SJCRH30 (cell line): ENCODE measurements around the gene TIGD1. TPM values are rescaled to one million over a fixed set of nuclear protein-coding genes. Genes with fewer than 3 reads are reported as not detected.

Experiments used
- DNase-seq, 2 experiments: peaks; one replicate each; pipeline ENCODE4 v3.0.0-alpha.2; 2015 to 2020
- H3K27ac ChIP-seq: fragments of 250-450 bp; sonication (Bioruptor Pico); 2 replicates; pipeline ENCODE4 v1.5.1; 2020; ENCODE audit warnings: mild to moderate bottlenecking, moderate library complexity
- H3K27me3 ChIP-seq: fragments of 250-450 bp; sonication (Bioruptor Pico); 2 replicates; pipeline ENCODE4 v1.5.1; 2020; ENCODE audit warnings: mild to moderate bottlenecking, moderate library complexity
- H3K36me3 ChIP-seq: fragments of 250-450 bp; sonication (Bioruptor Pico); 2 replicates; pipeline ENCODE4 v1.5.1; 2020; ENCODE audit warnings: mild to moderate bottlenecking, moderate library complexity
- H3K4me1 ChIP-seq: fragments of 250-450 bp; sonication (Bioruptor Pico); 2 replicates; pipeline ENCODE4 v1.5.1; 2020; ENCODE audit warnings: mild to moderate bottlenecking, moderate library complexity
- H3K4me3 ChIP-seq: fragments of 250-450 bp; sonication (Bioruptor Pico); 2 replicates; pipeline ENCODE4 v1.5.1; 2020; ENCODE audit warnings: mild to moderate bottlenecking, moderate library complexity
- H3K9me3 ChIP-seq: fragments of 250-450 bp; sonication (Bioruptor Pico); replicated peaks from 2 replicates; pipeline ENCODE4 v1.5.1; 2020; ENCODE audit warnings: mild to moderate bottlenecking, moderate library complexity
- total RNA-seq: library from RNA; depleted of rRNA; stranded (reverse); fragments of >200 nt; shearing (Covaris generic); gene quantifications from 2 replicates; pipeline ENCODE4 v1.2.3, GENCODE V29; 2014

The TIGD1 gene
- total RNA-seq, 1 experiment from 2014 or later, result 13.5 TPM

DNA sequence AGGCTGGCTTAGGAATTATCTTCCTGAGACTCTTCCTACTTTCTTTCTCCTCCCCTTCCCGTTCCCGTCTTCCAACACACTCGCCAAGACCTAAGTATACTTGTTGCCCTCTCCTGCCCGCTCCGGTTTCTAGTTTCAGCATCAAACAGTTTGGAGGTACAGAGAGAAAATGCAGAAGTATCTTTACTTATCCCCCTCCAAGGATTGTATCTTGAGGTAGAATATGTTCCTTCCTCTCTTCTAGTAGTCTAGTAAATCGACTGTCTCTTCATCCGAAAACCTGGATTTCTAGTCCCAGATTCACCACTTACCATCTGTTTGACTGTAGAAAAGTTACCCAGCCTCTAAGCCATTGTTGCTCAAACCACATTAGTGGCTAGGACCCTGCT, 887 bp upstream of the TIGD1 start:
- DNase-seq, result no peak
- peak overlapping the region; percentile 86 for H3K4me3 ChIP-seq
- H3K27me3 ChIP-seq, result no peaks in the 10 kb centered on the region
- no peaks in the 10 kb centered on the region for H3K9me3 ChIP-seq
- H3K36me3 ChIP-seq, result peaks cover 29% of the 10 kb centered on the region
- 0 out of 2 replicates have a peak, but pooled peaks cover 3% of the 10 kb centered on the region for H3K4me1 ChIP-seq
- H3K27ac ChIP-seq, result peak overlapping the region; percentile 94

DNA sequence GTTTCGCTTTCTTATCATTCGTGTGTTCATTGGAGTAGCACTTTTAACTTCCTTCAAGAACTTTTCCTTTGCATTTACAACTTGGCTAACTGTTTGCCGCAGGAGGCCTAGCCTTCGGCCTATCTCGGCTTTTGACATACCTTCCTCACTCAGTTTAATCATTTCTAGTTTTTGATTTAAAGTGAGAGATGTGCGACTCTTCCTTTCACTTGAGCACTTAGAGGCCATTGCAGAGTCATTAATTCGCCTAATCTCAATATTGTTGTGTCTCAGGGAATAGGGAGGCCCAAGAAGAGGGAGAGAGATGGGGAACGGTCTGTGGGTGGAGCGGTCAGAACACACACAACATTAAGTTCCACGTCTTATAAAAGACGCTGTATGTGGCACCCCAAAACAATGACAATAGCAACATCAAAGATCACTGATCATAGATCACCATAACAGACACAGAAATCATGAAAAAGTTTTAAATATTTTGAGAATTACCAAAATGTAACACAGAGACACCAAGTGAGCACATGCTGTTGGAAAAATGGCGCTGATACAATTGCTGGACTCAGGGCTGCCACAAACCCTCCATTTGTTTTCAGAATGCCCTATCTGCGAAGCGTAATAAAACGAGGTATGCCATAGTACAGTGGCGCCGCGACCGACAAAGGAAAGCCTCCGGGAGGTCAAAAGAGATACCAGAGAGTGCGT, 553 bp downstream of the TIGD1 start:
- 0 out of 2 replicates have a peak, but pooled peaks cover 3% of the 10 kb centered on the region for H3K4me1 ChIP-seq
- peak overlapping the region; percentile 86 for H3K4me3 ChIP-seq
- peak overlapping the region; percentile 94 for H3K27ac ChIP-seq
- no peak for DNase-seq
- no peaks in the 10 kb centered on the region for H3K27me3 ChIP-seq
- H3K36me3 ChIP-seq, result peaks cover 31% of the 10 kb centered on the region
- H3K9me3 ChIP-seq, result no peaks in the 10 kb centered on the region

DNA sequence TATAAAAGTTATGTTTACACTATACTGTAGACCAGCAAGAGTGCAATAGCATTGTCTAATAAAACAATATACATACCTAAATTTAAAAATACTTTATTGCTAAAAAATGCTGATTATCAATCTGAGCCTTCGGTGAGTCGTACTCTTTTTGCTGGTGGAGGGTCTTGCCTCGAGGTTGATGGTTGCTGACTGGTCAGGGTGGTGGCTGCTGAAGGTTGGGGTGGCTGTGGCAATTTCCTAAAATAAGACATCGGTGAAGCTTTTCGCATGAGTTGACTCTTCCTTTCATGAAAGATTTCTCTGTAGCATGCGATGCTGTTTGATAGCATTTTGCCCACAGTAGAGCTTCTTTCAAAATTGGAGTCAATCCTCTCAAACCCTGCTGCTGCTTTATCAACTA, 2.4 kb downstream of the TIGD1 start:
- H3K36me3 ChIP-seq, result peaks cover 47% of the 10 kb centered on the region
- DNase-seq, result no peak

DNA sequence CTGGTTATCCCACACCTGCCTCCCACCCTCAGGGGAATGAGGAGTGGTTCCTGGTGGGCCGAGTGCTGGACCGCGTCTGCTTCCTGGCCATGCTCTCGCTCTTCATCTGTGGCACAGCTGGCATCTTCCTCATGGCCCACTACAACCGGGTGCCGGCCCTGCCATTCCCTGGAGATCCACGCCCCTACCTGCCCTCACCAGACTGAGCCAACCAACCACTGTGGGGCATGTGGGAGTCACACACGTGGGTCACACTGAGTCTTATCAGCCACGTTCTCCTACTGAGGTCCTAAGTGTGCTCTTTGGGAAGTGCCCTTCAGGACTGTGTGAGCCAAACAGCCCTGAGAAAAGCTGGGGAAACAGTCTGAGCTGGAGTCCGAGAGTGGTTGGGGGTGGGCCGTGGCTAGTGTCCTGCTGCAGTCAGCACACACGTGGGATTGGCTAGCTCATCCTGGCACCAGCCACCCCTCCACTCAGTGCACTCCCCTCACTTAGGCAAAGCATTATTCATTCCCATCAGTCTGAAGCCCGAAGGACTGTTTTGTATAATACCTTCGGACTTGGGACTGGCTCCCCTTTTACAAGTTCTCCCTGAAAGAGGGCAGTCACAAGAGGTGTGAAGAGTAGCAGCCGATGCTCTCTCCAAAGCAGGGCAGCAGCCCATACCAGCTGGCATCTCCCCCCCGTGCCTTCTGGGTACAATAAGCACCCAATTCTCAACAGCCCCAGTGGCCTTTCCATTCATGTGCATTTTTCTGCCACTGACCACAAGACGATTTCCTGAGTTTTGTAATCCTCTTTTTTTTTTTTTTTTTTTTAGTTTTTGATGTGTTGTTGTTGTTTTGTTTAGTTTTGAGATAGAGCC, 4.6 kb downstream of the TIGD1 start:
- Histone ChIP-seq H3K4me1 (no peaks in the 10 kb centered on the region), H3K27ac (no peak overlapping the region), H3K27me3 (no peaks in the 10 kb centered on the region), H3K9me3 (no peaks in the 10 kb centered on the region), H3K36me3 (peaks cover 53% of the 10 kb centered on the region), H3K4me3 (no peak overlapping the region)
- no peak for DNase-seq

More for the DNA sequence above, 2.4 kb downstream of the TIGD1 start:
- no peaks in the 10 kb centered on the region for H3K27me3 ChIP-seq
- H3K4me3 ChIP-seq, result no peak overlapping the region
- H3K27ac ChIP-seq, result no peak overlapping the region
- 0 out of 2 replicates have a peak, but pooled peaks cover 3% of the 10 kb centered on the region for H3K4me1 ChIP-seq
- H3K9me3 ChIP-seq, result no peaks in the 10 kb centered on the region

DNA sequence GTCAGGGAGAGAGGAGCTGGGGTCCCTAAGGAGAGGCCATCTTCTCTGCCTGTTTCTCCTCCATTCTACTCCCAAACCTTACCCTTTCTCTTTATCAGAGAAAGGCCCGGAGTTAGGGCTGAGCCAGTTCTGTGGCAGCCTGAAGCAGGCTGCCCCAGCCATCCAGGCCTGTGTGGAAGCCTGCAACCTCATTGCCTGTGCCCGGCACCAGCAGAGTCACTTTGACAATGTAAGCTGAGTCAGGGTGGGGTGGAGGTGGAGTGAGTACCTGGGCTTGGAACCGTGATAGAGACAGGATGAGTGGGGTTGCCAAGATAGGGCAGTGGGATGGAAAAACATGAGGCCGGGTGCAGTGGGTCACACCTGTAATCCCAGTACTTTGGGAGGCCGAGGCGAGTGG, 5.7 kb downstream of the TIGD1 start:
- H3K27ac ChIP-seq, result no peak overlapping the region
- no peaks in the 10 kb centered on the region for H3K9me3 ChIP-seq
- peaks cover 53% of the 10 kb centered on the region for H3K36me3 ChIP-seq
- H3K4me1 ChIP-seq, result no peaks in the 10 kb centered on the region
- no peak for DNase-seq
- H3K4me3 ChIP-seq, result no peak overlapping the region
- H3K27me3 ChIP-seq, result no peaks in the 10 kb centered on the region

DNA sequence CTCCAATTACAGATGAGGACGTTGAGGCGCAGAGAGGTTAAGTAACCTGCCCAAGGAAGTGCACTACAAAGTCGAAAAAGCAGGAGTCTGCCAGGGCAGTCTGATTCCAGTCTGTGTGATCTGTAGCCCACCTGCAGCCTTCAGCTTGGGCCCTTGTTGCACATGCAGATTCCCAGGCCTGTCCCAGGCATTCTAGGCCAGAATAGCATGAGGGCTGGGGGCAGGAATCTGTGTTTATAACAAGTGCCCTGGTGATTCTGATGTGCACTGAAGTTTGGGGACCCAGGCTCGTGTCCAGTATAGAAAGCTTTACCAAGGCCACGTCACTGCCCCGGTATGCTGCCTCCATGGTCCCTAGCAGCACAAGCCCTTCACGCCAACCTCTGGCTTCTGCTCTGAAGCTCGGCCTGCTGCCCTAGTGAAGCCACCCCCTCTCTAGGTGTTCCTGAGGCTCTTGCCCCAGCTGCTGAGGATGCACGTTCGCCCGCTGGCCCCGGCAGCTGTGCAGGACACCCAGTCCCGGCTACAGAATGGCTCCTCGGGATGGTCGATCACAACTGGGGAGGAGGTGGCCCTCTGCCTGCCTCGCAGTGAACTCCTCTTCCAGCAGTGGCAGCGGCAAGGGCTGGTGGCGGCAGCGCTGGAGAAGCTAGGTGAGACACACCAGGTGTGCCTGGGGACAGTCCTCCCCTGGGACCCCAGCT, 6.3 kb downstream of the TIGD1 start:
- no peak for DNase-seq
- no peak overlapping the region for H3K27ac ChIP-seq
- peaks cover 2% of the 10 kb centered on the region for H3K4me1 ChIP-seq
- H3K27me3 ChIP-seq, result no peaks in the 10 kb centered on the region
- no peak overlapping the region for H3K4me3 ChIP-seq
- H3K9me3 ChIP-seq, result no peaks in the 10 kb centered on the region
- H3K36me3 ChIP-seq, result peaks cover 53% of the 10 kb centered on the region

DNA sequence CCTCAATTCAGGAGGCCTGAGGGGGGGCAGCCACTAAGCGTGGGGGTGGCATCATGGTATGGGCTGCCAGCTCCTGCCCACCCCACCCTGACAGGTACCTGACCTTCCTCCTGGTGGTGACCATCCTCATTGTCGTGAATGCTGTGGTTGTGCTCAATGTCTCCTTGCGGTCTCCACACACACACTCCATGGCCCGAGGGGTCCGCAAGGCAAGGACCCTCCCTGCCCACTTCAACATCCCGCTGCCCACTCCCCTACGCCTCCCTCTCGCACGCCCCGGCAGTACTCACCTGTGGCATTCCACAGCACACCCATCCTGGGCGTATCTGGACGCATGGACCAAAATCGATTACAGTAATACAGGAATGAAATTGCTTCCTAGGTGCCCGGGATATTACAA, 6.9 kb downstream of the TIGD1 start:
- Histone ChIP-seq H3K27ac (no peak overlapping the region), H3K9me3 (no peaks in the 10 kb centered on the region), H3K4me1 (peaks cover 7% of the 10 kb centered on the region), H3K4me3 (no peak overlapping the region), H3K27me3 (no peaks in the 10 kb centered on the region), H3K36me3 (peaks cover 52% of the 10 kb centered on the region)
- DNase-seq, result no peak

DNA sequence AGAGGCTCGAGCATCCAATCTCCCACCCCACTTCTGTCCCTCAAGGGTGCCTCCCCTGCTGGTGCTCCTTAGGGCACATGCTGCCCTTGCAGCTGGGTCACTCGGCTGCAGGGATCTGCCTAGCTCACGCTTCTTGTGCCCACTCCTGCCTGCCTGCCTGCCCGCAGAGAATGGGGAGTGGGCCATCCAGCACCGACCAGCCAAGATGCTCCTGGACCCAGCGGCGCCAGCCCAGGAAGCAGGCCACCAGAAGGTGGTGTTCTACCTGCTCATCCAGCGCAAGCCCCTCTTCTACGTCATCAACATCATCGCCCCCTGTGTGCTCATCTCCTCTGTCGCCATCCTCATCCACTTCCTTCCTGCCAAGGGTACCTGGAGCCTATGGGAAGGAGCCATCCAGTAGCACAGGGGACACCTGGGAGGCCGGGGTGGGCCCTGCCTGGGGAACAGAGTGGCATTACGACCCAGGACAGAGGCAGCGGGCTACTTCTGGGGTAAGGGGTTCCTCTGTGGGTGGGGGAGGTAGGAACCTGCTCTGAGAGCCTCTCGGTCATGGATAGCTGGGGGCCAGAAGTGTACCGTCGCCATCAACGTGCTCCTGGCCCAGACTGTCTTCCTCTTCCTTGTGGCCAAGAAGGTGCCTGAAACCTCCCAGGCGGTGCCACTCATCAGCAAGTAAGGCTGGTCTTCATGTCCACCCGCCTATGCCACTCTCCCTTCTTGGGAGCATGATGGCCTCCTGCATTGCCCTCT, 7.5 kb downstream of the TIGD1 start:
- peaks cover 50% of the 10 kb centered on the region for H3K36me3 ChIP-seq
- H3K27me3 ChIP-seq, result no peaks in the 10 kb centered on the region
- H3K4me1 ChIP-seq, result peaks cover 13% of the 10 kb centered on the region
- no peak for DNase-seq
- H3K4me3 ChIP-seq, result no peak overlapping the region
- no peak overlapping the region for H3K27ac ChIP-seq
- no peaks in the 10 kb centered on the region for H3K9me3 ChIP-seq

DNA sequence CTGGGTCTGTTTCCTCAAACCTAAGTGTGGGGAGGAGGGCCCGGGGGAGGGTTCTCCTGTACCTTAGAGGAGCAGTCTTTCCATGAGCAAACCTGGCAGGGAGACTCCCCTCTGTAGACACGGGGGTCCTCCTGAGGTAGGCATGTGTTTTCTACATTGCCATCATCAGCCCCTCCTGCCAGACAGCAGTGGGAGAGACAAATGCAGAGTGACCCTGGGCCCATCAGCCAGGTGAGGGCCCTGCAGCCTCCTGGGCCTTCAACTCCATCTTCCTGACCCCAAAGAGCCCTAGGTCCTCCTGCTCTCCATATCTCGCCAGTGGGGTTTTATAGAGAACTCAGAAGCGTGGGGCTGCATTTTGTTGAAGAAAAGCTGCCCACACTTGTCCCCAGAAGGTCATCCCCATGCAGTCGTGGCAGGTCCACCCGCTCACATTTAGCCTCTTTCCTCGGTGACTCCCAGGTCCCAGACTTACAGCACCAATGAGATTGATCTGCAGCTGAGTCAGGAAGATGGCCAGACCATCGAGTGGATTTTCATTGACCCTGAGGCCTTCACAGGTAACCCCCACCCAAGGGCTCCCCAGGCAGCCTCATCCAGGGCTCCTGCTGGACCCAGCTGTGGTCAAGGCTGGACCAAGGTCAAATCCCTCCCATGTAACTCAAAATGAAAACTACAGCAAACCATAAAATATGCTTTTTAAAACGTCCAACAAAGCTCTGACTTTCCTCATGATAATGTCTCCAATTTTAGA, 8.2 kb downstream of the TIGD1 start:
- no peak overlapping the region for H3K27ac ChIP-seq
- H3K4me3 ChIP-seq, result no peak overlapping the region
- H3K27me3 ChIP-seq, result no peaks in the 10 kb centered on the region
- H3K36me3 ChIP-seq, result peaks cover 43% of the 10 kb centered on the region
- DNase-seq, result no peak
- H3K9me3 ChIP-seq, result no peaks in the 10 kb centered on the region
- H3K4me1 ChIP-seq, result peaks cover 20% of the 10 kb centered on the region

DNA sequence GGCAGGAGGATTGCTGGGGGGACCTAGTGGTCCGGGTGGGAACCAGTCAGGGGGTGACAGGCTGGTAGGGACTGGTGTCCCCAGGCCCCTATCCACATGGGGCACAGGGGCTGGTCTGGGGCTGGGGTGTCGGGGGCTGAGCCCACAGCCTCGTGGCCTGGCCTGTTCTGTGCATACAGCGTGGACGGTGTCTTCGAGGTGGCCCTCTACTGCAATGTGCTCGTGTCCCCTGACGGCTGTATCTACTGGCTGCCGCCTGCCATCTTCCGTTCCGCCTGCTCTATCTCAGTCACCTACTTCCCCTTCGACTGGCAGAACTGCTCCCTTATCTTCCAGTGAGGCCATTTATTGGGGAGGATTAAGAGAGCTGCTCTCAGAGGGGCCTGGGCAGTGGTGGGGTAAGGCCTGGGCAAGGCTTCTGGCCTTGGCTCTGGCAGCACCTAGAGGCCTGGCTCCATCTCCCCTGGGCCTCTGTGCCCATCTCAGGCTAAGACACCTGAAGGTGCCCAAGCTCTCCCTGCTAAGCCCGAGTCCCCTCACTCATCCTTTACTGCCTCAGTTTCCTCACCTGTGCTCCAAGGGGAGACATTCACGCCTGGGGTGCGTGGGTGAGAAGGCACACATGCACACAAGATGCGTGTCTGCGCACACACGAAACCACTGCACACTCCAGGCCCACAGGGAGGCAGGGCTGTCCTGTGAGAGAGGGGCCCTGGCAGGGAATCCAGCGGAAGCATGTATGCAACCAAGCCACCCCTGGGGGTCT, 9.0 kb downstream of the TIGD1 start:
- H3K27me3 ChIP-seq, result no peaks in the 10 kb centered on the region
- H3K9me3 ChIP-seq, result no peaks in the 10 kb centered on the region
- H3K36me3 ChIP-seq, result peaks cover 39% of the 10 kb centered on the region
- H3K27ac ChIP-seq, result no peak overlapping the region
- peaks cover 23% of the 10 kb centered on the region for H3K4me1 ChIP-seq
- H3K4me3 ChIP-seq, result no peak overlapping the region
- DNase-seq, result no peak

DNA sequence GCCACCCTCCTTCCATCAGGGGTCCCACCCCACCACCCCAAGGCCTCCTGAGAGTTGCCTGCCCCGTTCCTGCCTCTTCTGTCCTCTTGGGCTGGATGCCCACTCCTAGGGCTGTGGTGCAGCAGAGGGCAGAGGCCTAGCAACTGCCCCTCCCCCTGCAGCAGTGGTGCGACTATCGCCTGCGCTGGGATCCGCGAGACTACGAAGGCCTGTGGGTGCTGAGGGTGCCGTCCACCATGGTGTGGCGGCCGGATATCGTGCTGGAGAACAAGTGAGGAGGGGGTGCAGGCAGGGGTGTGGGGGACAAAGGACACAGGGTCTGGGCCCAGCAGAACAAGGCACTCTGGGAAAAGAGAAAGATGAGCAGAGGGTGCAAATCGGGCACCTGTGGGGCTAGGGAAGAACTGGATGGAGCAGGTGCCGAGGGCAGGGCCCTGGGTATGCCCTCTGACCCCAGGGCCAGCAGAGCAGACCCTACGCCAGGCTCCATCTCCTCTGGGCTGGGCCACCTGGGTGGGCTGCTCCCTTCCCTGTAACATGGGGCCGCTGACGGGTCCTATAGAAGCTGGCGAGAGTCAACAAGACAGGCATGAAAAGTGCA, 9.8 kb downstream of the TIGD1 start:
- Histone ChIP-seq H3K4me1 (peaks cover 23% of the 10 kb centered on the region), H3K27me3 (no peaks in the 10 kb centered on the region), H3K9me3 (no peaks in the 10 kb centered on the region), H3K27ac (peak overlapping the region; percentile 92), H3K4me3 (peak overlapping the region; percentile 65), H3K36me3 (peaks cover 40% of the 10 kb centered on the region)
- DNase-seq, result peak in 1 of 2 experiments; percentile 44

DNA sequence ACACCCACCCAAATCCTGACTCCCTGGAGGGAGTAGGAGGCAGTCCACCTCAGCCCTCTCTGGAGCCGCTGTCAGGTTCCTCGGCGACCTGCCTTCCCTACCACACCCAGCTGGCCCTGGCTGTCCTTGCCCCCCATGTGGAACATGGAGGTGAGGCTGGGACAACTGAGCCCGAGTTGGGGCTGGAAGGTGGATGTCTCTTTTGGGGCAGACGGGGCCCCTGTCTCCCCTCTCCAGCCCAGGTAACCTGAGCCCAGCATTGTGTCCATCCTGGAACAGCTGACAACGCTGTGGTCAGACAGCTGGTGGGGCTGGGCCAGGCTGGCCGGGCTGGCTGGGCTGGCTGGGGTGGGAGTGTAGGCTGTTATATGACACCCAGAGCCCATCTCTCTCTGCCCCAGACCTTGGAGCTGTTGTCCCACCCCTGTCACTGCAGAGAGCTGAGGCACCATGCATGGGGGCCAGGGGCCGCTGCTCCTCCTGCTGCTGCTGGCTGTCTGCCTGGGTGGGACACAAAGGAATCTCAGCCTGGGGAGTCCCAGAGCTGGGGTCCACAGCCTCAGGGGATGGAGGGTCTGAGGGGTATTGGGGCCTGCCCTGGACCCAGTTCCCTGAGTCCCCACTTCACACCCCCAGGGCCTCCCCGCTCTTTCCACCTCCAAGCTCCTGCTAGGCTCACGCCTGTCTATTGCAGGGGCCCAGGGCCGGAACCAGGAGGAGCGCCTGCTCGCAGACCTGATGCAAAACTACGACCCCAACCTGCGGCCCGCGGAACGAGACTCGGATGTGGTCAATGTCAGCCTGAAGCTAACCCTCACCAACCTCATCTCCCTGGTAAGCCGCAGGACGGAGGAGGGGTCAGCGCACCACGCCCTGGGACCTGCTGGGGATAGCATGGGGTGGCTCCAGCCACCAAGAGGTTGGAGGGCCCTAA, 10.8 kb downstream of the TIGD1 start, which contains the start of gene CHRNG:
TSS of gene CHRNG (plus strand) at position 395 of the 934 bp plus-strand sequence. CDS start at position 451, 56 bp downstream.
- Histone ChIP-seq H3K4me3 (peak within 1 kb of the TSS; percentile 65), H3K4me1 (peaks cover 23% of the 10 kb centered on the region), H3K9me3 (no peaks in the 10 kb centered on the region), H3K36me3 (peaks cover 45% of the 10 kb centered on the region), H3K27ac (peak within 1 kb of the TSS; percentile 92), H3K27me3 (no peaks in the 10 kb centered on the region)
- DNase-seq, result peak; percentile 96 to 98
